Vagina (tissue), 2 donors: Measurements from ENCODE around the gene UHRF1.

Experiments used
- POLR2AphosphoS5 ChIP-seq, 2 donors: sonication (generic); formaldehyde crosslinking; IDR thresholded peaks; one replicate each; pipeline ENCODE4 v1.9.0; 2017; ENCODE audit warnings: antibody characterized with exemption in 2 of 2, mild to moderate bottlenecking in 2 of 2, low read depth in 1 of 2; ENCODE audit not compliant: insufficient read depth in 1 of 2
- TF ChIP-seq, protein P1 (sequence below), 3 experiments: fragments of 450-650 bp in 2 of 3; fragments of 200-600 bp in 1 of 3; sonication (generic) in 1 of 3; IDR thresholded peaks; one replicate each; pipeline ENCODE4 v1.5.1; 2017 to 2019; ENCODE audit warnings: antibody characterized with exemption in 3 of 3, mild to moderate bottlenecking in 2 of 3, moderate library complexity in 2 of 3

DNA sequence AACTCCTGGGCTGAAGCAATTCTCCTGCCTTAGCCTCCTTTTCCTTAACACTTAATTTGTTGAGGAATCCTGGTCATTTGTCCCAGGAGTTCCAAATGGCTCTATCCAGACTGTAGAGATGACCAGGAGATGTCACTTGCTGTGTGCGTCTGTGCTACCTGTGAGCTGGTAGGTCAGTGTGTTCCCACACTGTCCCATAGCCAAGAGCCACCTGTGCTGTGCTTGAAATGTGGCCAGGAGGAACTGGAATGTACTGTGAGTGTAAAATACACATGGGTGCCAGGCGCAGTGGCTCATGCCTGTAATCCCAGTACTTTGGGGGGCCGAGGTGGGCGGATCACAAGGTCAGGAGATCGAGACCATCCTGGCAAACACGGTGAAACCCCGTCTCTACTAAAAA is 30.2 kb downstream of the UHRF1 start:
- TF ChIP-seq, protein P1, sequence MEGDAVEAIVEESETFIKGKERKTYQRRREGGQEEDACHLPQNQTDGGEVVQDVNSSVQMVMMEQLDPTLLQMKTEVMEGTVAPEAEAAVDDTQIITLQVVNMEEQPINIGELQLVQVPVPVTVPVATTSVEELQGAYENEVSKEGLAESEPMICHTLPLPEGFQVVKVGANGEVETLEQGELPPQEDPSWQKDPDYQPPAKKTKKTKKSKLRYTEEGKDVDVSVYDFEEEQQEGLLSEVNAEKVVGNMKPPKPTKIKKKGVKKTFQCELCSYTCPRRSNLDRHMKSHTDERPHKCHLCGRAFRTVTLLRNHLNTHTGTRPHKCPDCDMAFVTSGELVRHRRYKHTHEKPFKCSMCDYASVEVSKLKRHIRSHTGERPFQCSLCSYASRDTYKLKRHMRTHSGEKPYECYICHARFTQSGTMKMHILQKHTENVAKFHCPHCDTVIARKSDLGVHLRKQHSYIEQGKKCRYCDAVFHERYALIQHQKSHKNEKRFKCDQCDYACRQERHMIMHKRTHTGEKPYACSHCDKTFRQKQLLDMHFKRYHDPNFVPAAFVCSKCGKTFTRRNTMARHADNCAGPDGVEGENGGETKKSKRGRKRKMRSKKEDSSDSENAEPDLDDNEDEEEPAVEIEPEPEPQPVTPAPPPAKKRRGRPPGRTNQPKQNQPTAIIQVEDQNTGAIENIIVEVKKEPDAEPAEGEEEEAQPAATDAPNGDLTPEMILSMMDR (IDR thresholded peaks at IDR 0.05) = no peak
- no peak for TF ChIP-seq POLR2AphosphoS5 (IDR thresholded peaks at IDR 0.05; ENCODE audit: insufficient read depth in 1 of 2, low read depth in 1 of 2)
